Measurements from ENCODE around the gene SORCS2. TPM values are rescaled to one million over a fixed set of nuclear protein-coding genes. Genes with fewer than 3 reads are reported as not detected.

Gene SORCS2
- polyA plus RNA-seq, 1 donor (not counting 4 experiments of a cell fraction or from before 2014, with no cell fraction given) = 0.09 TPM

GRCh38 chr4:7732263-7732662 is 539.9 kb downstream of the SORCS2 start:
- H3K4me1 ChIP-seq (ENCODE audit: control insufficient read depth, extremely low read depth, insufficient read depth, low read length) = no peaks in the 10 kb centered on the region
- H3K27ac ChIP-seq (ENCODE audit: control insufficient read depth, insufficient read depth, low read length) = no peak overlapping the region
- DNase-seq (ENCODE audit: low read depth, low spot score) = no peak
- no peaks in the 10 kb centered on the region for H4K20me1 ChIP-seq (ENCODE audit: control insufficient read depth, extremely low read depth, insufficient read depth, low read length)
- no peaks in the 10 kb centered on the region for H3K79me2 ChIP-seq (ENCODE audit: control insufficient read depth, insufficient read depth, low read length)
- H3K36me3 ChIP-seq (ENCODE audit: control insufficient read depth in 2 of 2, extremely low read depth in 1 of 2, insufficient read depth in 2 of 2, low read length in 2 of 2) = no peaks in the 10 kb centered on the region
- no peaks in the 10 kb centered on the region for H3K9me1 ChIP-seq (ENCODE audit: control insufficient read depth, extremely low read depth, insufficient read depth, low read length)
- no peak overlapping the region for H3K9ac ChIP-seq (ENCODE audit: control insufficient read depth, extremely low read depth, insufficient read depth, low read length)
- FAIRE-seq = no peak
- dilution Hi-C loops (cut with MboI; ENCODE audit: extremely low pct_ligation_motif_present, low sequenced_read_pairs) = no loop called here
- H3K9me3 ChIP-seq (ENCODE audit: control insufficient read depth, low read depth, low read length) = no peaks in the 10 kb centered on the region
- H2AFZ ChIP-seq (ENCODE audit: control insufficient read depth, low read length) = no peak overlapping the region
- H3K4me3 ChIP-seq (ENCODE audit: control insufficient read depth in 2 of 3, extremely low read depth in 1 of 3, insufficient read depth in 2 of 3, low read depth in 1 of 3, low read length in 3 of 3) = no peak overlapping the region
- TF ChIP-seq CTCF (optimal IDR thresholded peaks at IDR 0.05 in 1 of 3, IDR thresholded peaks at IDR 0.05 in 1 of 3, conservative IDR thresholded peaks at IDR 0.05 in 1 of 3; ENCODE audit: extremely low read depth in 1 of 3, insufficient read depth in 2 of 3, low read length in 3 of 3) (no peak), EZH2 (IDR thresholded peaks at IDR 0.05; ENCODE audit: low read length) (no peak)
- H3K4me2 ChIP-seq (ENCODE audit: control insufficient read depth, extremely low read depth, insufficient read depth, low read depth, low read length) = no peak overlapping the region
- peaks cover 6% of the 10 kb centered on the region for H3K27me3 ChIP-seq (ENCODE audit: control insufficient read depth, extremely low read depth, insufficient read depth, low read length)

GRCh38 chr4:7733201-7733600 is 540.9 kb downstream of the SORCS2 start:
- H3K9ac ChIP-seq (ENCODE audit: control insufficient read depth, extremely low read depth, insufficient read depth, low read length) = no peak overlapping the region
- H3K36me3 ChIP-seq (ENCODE audit: control insufficient read depth in 2 of 2, extremely low read depth in 1 of 2, insufficient read depth in 2 of 2, low read length in 2 of 2) = no peaks in the 10 kb centered on the region
- no peak overlapping the region for H3K27ac ChIP-seq (ENCODE audit: control insufficient read depth, insufficient read depth, low read length)
- TF ChIP-seq CTCF (optimal IDR thresholded peaks at IDR 0.05 in 1 of 3, IDR thresholded peaks at IDR 0.05 in 1 of 3, conservative IDR thresholded peaks at IDR 0.05 in 1 of 3; ENCODE audit: extremely low read depth in 1 of 3, insufficient read depth in 2 of 3, low read length in 3 of 3) (no peak), EZH2 (IDR thresholded peaks at IDR 0.05; ENCODE audit: low read length) (no peak)
- H3K4me2 ChIP-seq (ENCODE audit: control insufficient read depth, extremely low read depth, insufficient read depth, low read depth, low read length) = no peak overlapping the region
- H3K9me3 ChIP-seq (ENCODE audit: control insufficient read depth, low read depth, low read length) = no peaks in the 10 kb centered on the region
- no peaks in the 10 kb centered on the region for H4K20me1 ChIP-seq (ENCODE audit: control insufficient read depth, extremely low read depth, insufficient read depth, low read length)
- DNase-seq (ENCODE audit: low read depth, low spot score) = no peak
- H3K27me3 ChIP-seq (ENCODE audit: control insufficient read depth, extremely low read depth, insufficient read depth, low read length) = peaks cover 6% of the 10 kb centered on the region
- no peak overlapping the region for H2AFZ ChIP-seq (ENCODE audit: control insufficient read depth, low read length)
- no peak for FAIRE-seq
- dilution Hi-C loops (cut with MboI; ENCODE audit: extremely low pct_ligation_motif_present, low sequenced_read_pairs) = no loop called here
- H3K4me3 ChIP-seq (ENCODE audit: control insufficient read depth in 2 of 3, extremely low read depth in 1 of 3, insufficient read depth in 2 of 3, low read depth in 1 of 3, low read length in 3 of 3) = no peak overlapping the region
- no peaks in the 10 kb centered on the region for H3K4me1 ChIP-seq (ENCODE audit: control insufficient read depth, extremely low read depth, insufficient read depth, low read length)
- no peaks in the 10 kb centered on the region for H3K79me2 ChIP-seq (ENCODE audit: control insufficient read depth, insufficient read depth, low read length)
- H3K9me1 ChIP-seq (ENCODE audit: control insufficient read depth, extremely low read depth, insufficient read depth, low read length) = no peaks in the 10 kb centered on the region

All from keratinocyte (primary cell).